HEK293 (cell line): ENCODE results near the gene HRH4.
A peak's percentile ranks its signal among the peaks of the same experiment; 100 is the strongest.

Source experiments
- CTCF ChIA-PET: fragments of 350-600 bp; formaldehyde crosslinking; extraction: SDS; loops from one replicate; lab custom pipeline; 2021; ENCODE audit warnings: antibody characterized with exemption; lab: Yijun Ruan, JAX
- POLR2A ChIA-PET: fragments of 300-600 bp; formaldehyde crosslinking; extraction: SDS; loops from one replicate; lab custom pipeline; 2020; ENCODE audit warnings: antibody characterized with exemption, inconsistent platforms; lab: Yijun Ruan, JAX
- H3K27ac ChIP-seq: fragments of 200-500 bp; sonication (Bioruptor generic); 2 replicates; pipeline ENCODE4 v1.5.1; 2014; ENCODE audit warnings: low read depth, low read length, control low read depth, inconsistent platforms; ENCODE audit errors: extremely low read depth
- H3K36me3 ChIP-seq, 2 experiments: fragments of 200-500 bp in 1 of 2; sonication (Bioruptor generic) in 1 of 2; 1 replicate in 1 of 2; 2 replicates in 1 of 2; pipeline ENCODE4 v1.5.1; 2014 to 2017; ENCODE audit warnings: inconsistent platforms in 2 of 2, low read length in 2 of 2; ENCODE audit not compliant: control insufficient read depth in 2 of 2, insufficient read depth in 1 of 2
- H3K4me1 ChIP-seq: fragments of 200-500 bp; sonication (Bioruptor generic); 2 replicates; pipeline ENCODE4 v1.5.1; 2014; ENCODE audit warnings: mild to moderate bottlenecking, low read length, inconsistent platforms; ENCODE audit not compliant: control insufficient read depth, insufficient read depth
- H3K4me3 ChIP-seq: 2 replicates; pipeline ENCODE4 v1.5.1; 2011; ENCODE audit warnings: low read depth, mild to moderate bottlenecking, control low read depth, low read length, moderate library complexity
- H3K9me3 ChIP-seq: fragments of 200-500 bp; sonication (Bioruptor generic); 2 replicates; pipeline ENCODE4 v1.5.1; 2014; ENCODE audit warnings: low read depth, low read length, inconsistent platforms; ENCODE audit not compliant: control insufficient read depth, insufficient read depth
- PRDM10 ChIP-seq: fragments of 450-650 bp; formaldehyde crosslinking; IDR thresholded peaks from 2 replicates; pipeline ENCODE4 v1.5.1; 2016; ENCODE audit warnings: missing biosample characterization, missing genetic modification characterization
- SCRT1 ChIP-seq: fragments of 450-650 bp; formaldehyde crosslinking; IDR thresholded peaks from 2 replicates; pipeline ENCODE4 v1.5.1; 2016; ENCODE audit warnings: missing biosample characterization, missing genetic modification characterization, borderline replicate concordance
- SCRT2 ChIP-seq: fragments of 450-650 bp; formaldehyde crosslinking; IDR thresholded peaks from 2 replicates; pipeline ENCODE4 v1.5.1; 2016; ENCODE audit warnings: missing biosample characterization, missing genetic modification characterization
- YY1 ChIP-seq: fragments of 450-650 bp; formaldehyde crosslinking; IDR thresholded peaks from 2 replicates; pipeline ENCODE4 v1.5.1; 2018; ENCODE audit warnings: missing biosample characterization, missing genetic modification characterization
- ZBTB48 ChIP-seq: fragments of 450-650 bp; formaldehyde crosslinking; IDR thresholded peaks from 2 replicates; pipeline ENCODE4 v1.5.1; 2016; ENCODE audit warnings: missing biosample characterization, missing genetic modification characterization
- ZBTB8A ChIP-seq: fragments of 450-650 bp; formaldehyde crosslinking; IDR thresholded peaks from 2 replicates; pipeline ENCODE4 v1.5.1; 2016; ENCODE audit warnings: missing biosample characterization, missing genetic modification characterization
- ZNF10 ChIP-seq: fragments of 450-650 bp; formaldehyde crosslinking; IDR thresholded peaks from 2 replicates; pipeline ENCODE4 v1.5.1; 2017; ENCODE audit warnings: missing biosample characterization, missing genetic modification characterization
- ZNF155 ChIP-seq: fragments of 450-650 bp; formaldehyde crosslinking; IDR thresholded peaks from 2 replicates; pipeline ENCODE4 v1.5.1; 2016; ENCODE audit warnings: missing biosample characterization, missing genetic modification characterization
- ZNF169 ChIP-seq: fragments of 450-650 bp; formaldehyde crosslinking; IDR thresholded peaks from 2 replicates; pipeline ENCODE4 v1.5.1; 2016; ENCODE audit warnings: missing biosample characterization, missing genetic modification characterization
- ZNF2 ChIP-seq: fragments of 450-650 bp; formaldehyde crosslinking; IDR thresholded peaks from 2 replicates; pipeline ENCODE4 v1.5.1; 2016; ENCODE audit warnings: missing biosample characterization, missing genetic modification characterization
- ZNF211 ChIP-seq: fragments of 450-650 bp; formaldehyde crosslinking; IDR thresholded peaks from 2 replicates; pipeline ENCODE4 v1.5.1; 2016; ENCODE audit warnings: low read depth, missing biosample characterization, missing genetic modification characterization
- ZNF214 ChIP-seq: fragments of 450-650 bp; formaldehyde crosslinking; IDR thresholded peaks from 2 replicates; pipeline ENCODE4 v1.5.1; 2017; ENCODE audit warnings: missing biosample characterization, mild to moderate bottlenecking, missing genetic modification characterization, borderline replicate concordance
- ZNF335 ChIP-seq: fragments of 450-650 bp; formaldehyde crosslinking; conservative IDR thresholded peaks from 2 replicates; pipeline ENCODE4 v1.5.1; 2016; ENCODE audit warnings: missing biosample characterization, missing genetic modification characterization
- ZNF354C ChIP-seq: fragments of 450-650 bp; formaldehyde crosslinking; IDR thresholded peaks from 2 replicates; pipeline ENCODE4 v1.5.1; 2016; ENCODE audit warnings: missing biosample characterization, missing genetic modification characterization, low read depth, borderline replicate concordance
- ZNF366 ChIP-seq: fragments of 450-650 bp; formaldehyde crosslinking; conservative IDR thresholded peaks from 2 replicates; pipeline ENCODE4 v1.5.1; 2016; ENCODE audit warnings: missing biosample characterization, missing genetic modification characterization
- ZNF449 ChIP-seq: fragments of 450-650 bp; formaldehyde crosslinking; IDR thresholded peaks from 2 replicates; pipeline ENCODE4 v1.5.1; 2017; ENCODE audit warnings: missing biosample characterization, mild to moderate bottlenecking, missing genetic modification characterization, moderate library complexity
- ZNF513 ChIP-seq: fragments of 450-650 bp; IDR thresholded peaks from 2 replicates; pipeline ENCODE4 v1.5.1; 2018; ENCODE audit warnings: missing biosample characterization, missing genetic modification characterization
- ZNF580 ChIP-seq: fragments of 450-650 bp; formaldehyde crosslinking; IDR thresholded peaks from 2 replicates; pipeline ENCODE4 v1.5.1; 2016; ENCODE audit warnings: missing biosample characterization, missing genetic modification characterization
- ZNF626 ChIP-seq: fragments of 450-650 bp; sonication (Bioruptor Pico); formaldehyde crosslinking; IDR thresholded peaks from 2 replicates; pipeline ENCODE4 v1.5.1; 2018; ENCODE audit warnings: missing biosample characterization, missing genetic modification characterization, inconsistent platforms
- ZNF660 ChIP-seq: fragments of 450-650 bp; IDR thresholded peaks from 2 replicates; pipeline ENCODE4 v1.5.1; 2018; ENCODE audit warnings: missing biosample characterization, mild to moderate bottlenecking, missing genetic modification characterization
- ZNF747 ChIP-seq: fragments of 450-650 bp; formaldehyde crosslinking; IDR thresholded peaks from 2 replicates; pipeline ENCODE4 v1.5.1; 2016; ENCODE audit warnings: missing biosample characterization, missing genetic modification characterization
- ZNF791 ChIP-seq: fragments of 450-650 bp; formaldehyde crosslinking; IDR thresholded peaks from 2 replicates; pipeline ENCODE4 v1.5.1; 2016; ENCODE audit warnings: missing biosample characterization, missing genetic modification characterization
- ZSCAN23 ChIP-seq: fragments of 450-650 bp; formaldehyde crosslinking; IDR thresholded peaks from 2 replicates; pipeline ENCODE4 v1.5.1; 2016; ENCODE audit warnings: missing biosample characterization, missing genetic modification characterization
- ZXDB ChIP-seq: fragments of 450-650 bp; formaldehyde crosslinking; IDR thresholded peaks from 2 replicates; pipeline ENCODE4 v1.5.1; 2016; ENCODE audit warnings: missing biosample characterization, missing genetic modification characterization

The HRH4 gene

GRCh38 chr18:24428709-24429108, 31.7 kb upstream of the HRH4 start (continued):
- TF ChIP-seq ZNF155 (tag by site-specific recombination) = no peak
- no peak for TF ChIP-seq ZNF747 (tag by site-specific recombination)
- TF ChIP-seq ZNF366 = no peak

GRCh38 chr18:24429188-24429587, 31.2 kb upstream of the HRH4 start:
- no peak overlapping the region for H3K27ac ChIP-seq
- POLR2A ChIA-PET = interaction anchor here (1.1 kb wide), 1 partner anchor 31 kb away, joined by 7 read pairs; the partner anchor contains the start of gene OSBPL1A
- H3K9me3 ChIP-seq = no peaks in the 10 kb centered on the region
- TF ChIP-seq SCRT2 (peak; percentile 83), ZBTB48 (tag by site-specific recombination) (no peak), SCRT1 (tag by site-specific recombination) (peak; percentile 67)
- CTCF ChIA-PET = interaction anchor here (0.6 to 1.9 kb wide), 8 partner anchors 7 to 60 kb away, joined by 3 to 8 read pairs (median 4); no protein-coding TSS in a partner anchor
- no peaks in the 10 kb centered on the region for H3K4me1 ChIP-seq
- H3K4me3 ChIP-seq = no peak overlapping the region
- peaks cover 22 to 28% of the 10 kb centered on the region in 2 experiments for H3K36me3 ChIP-seq

GRCh38 chr18:24432618-24433017, 27.8 kb upstream of the HRH4 start:
- H3K27ac ChIP-seq = no peak overlapping the region
- TF ChIP-seq ZBTB8A (tag by site-specific recombination) = no peak
- no peak for TF ChIP-seq YY1 (tag by site-specific recombination)
- TF ChIP-seq ZNF513 (tag by site-specific recombination) = no peak
- TF ChIP-seq ZSCAN23 (tag by site-specific recombination) = no peak
- TF ChIP-seq ZNF580 = no peak
- TF ChIP-seq PRDM10 (tag by site-specific recombination) = no peak
- CTCF ChIA-PET = interaction anchor here (0.8 to 1.7 kb wide), 4 partner anchors 10 to 59 kb away, joined by 3 to 4 read pairs (median 4); no protein-coding TSS in a partner anchor

GRCh38 chr18:24436939-24437338, 23.5 kb upstream of the HRH4 start:
- ChIA-PET CTCF (interaction anchor here (0.6 to 1.4 kb wide), 3 partner anchors 8 to 51 kb away, joined by 3 to 7 read pairs (median 5); no protein-coding TSS in a partner anchor), POLR2A (interaction anchor here (2.4 kb wide), 1 partner anchor 10 kb away, joined by 10 read pairs; the partner anchor contains the start of gene IMPACT)
- Histone ChIP-seq H3K9me3 (no peaks in the 10 kb centered on the region), H3K27ac (no peak overlapping the region), H3K4me1 (no peaks in the 10 kb centered on the region), H3K36me3 (peaks cover 47 to 73% of the 10 kb centered on the region in 2 experiments), H3K4me3 (no peak overlapping the region)
- TF ChIP-seq ZNF169 = no peak
- TF ChIP-seq ZNF214 = no peak
- TF ChIP-seq ZXDB (tag by site-specific recombination) = no peak
- TF ChIP-seq ZNF354C (tag by site-specific recombination) = no peak
- no peak for TF ChIP-seq ZNF211 (tag by site-specific recombination)
- TF ChIP-seq ZNF335 (tag by site-specific recombination) = no peak
- TF ChIP-seq ZNF626 (tag by site-specific recombination) = no peak
- TF ChIP-seq ZNF2 (tag by site-specific recombination) = no peak
- TF ChIP-seq ZNF791 (tag by site-specific recombination) = no peak
- TF ChIP-seq ZNF660 = no peak
- no peak for TF ChIP-seq ZNF449 (tag by site-specific recombination)
- TF ChIP-seq ZNF10 = no peak

More at GRCh38 chr18:24432618-24433017, 27.8 kb upstream of the HRH4 start:
- Histone ChIP-seq H3K36me3 (peaks cover 41 to 54% of the 10 kb centered on the region in 2 experiments), H3K9me3 (no peaks in the 10 kb centered on the region), H3K4me1 (no peaks in the 10 kb centered on the region), H3K4me3 (no peak overlapping the region)
- POLR2A ChIA-PET = interaction anchor here (0.7 to 0.8 kb wide), 2 partner anchors 35 to 356 kb away, joined by 5 read pairs; partner anchors contain the start of gene OSBPL1A
